Osteocyte (in vitro differentiated cells): ENCODE results near the gene GET4. TPM values are rescaled to one million over a fixed set of nuclear protein-coding genes. Genes with fewer than 3 reads are reported as not detected.

Source experiments
- DNase-seq: peaks from one replicate; pipeline ENCODE4 v3.0.0; 2021; ENCODE audit warnings: mixed read lengths; ENCODE audit not compliant: unreplicated experiment; ENCODE audit errors: extremely low spot score
- H3K27ac Mint-ChIP-seq: one replicate; pipeline ENCODE4 v1.8.0; 2021; ENCODE audit warnings: mild to moderate bottlenecking, mixed read lengths; ENCODE audit not compliant: unreplicated experiment
- H3K27me3 Mint-ChIP-seq: one replicate; pipeline ENCODE4 v1.8.0; 2021; ENCODE audit warnings: mixed read lengths; ENCODE audit not compliant: unreplicated experiment
- H3K36me3 Mint-ChIP-seq: one replicate; pipeline ENCODE4 v1.8.0; 2021; ENCODE audit warnings: mixed read lengths; ENCODE audit not compliant: unreplicated experiment
- H3K4me1 Mint-ChIP-seq: one replicate; pipeline ENCODE4 v1.8.0; 2021; ENCODE audit warnings: mixed read lengths; ENCODE audit not compliant: unreplicated experiment
- H3K4me3 Mint-ChIP-seq: one replicate; pipeline ENCODE4 v1.8.0; 2021; ENCODE audit warnings: mild to moderate bottlenecking, moderate library complexity, mixed read lengths; ENCODE audit not compliant: unreplicated experiment
- H3K9me3 Mint-ChIP-seq: one replicate; pipeline ENCODE4 v1.8.0; 2021; ENCODE audit warnings: mixed read lengths; ENCODE audit not compliant: unreplicated experiment
- CTCF ChIP-seq: fragments of 200-600 bp; sonication (generic); IDR thresholded peaks from 2 replicates; pipeline ENCODE4 v1.5.0; 2021; ENCODE audit warnings: antibody characterized with exemption, mild to moderate bottlenecking, moderate library complexity
- total RNA-seq: library from RNA; stranded (reverse); gene quantifications from 2 replicates; pipeline ENCODE4 v1.2.1, GENCODE V29; 2021

Gene GET4
- total RNA-seq, 1 donor from 2014 or later = 33.7 TPM

GRCh38 chr7:879706-880105 lies 3.4 kb downstream of the GET4 start:
- H3K4me1 Mint-ChIP-seq = peaks cover 24% of the 10 kb centered on the region
- no peak overlapping the region for H3K27ac Mint-ChIP-seq
- DNase-seq = no peak
- peaks cover 3% of the 10 kb centered on the region for H3K36me3 Mint-ChIP-seq
- H3K4me3 Mint-ChIP-seq = no peak overlapping the region
- TF ChIP-seq CTCF = no peak
- no peaks in the 10 kb centered on the region for H3K27me3 Mint-ChIP-seq
- H3K9me3 Mint-ChIP-seq = no peaks in the 10 kb centered on the region

- Mint-ChIP-seq H3K27me3 (no peaks in the 10 kb centered on the region), H3K9me3 (no peaks in the 10 kb centered on the region), H3K4me3 (no peak overlapping the region), H3K27ac (no peak overlapping the region), H3K36me3 (peaks cover 3% of the 10 kb centered on the region), H3K4me1 (peaks cover 24% of the 10 kb centered on the region)
- TF ChIP-seq CTCF = no peak
- DNase-seq = no peak
Measured at GRCh38 chr7:880450-880849, 4.1 kb downstream of the GET4 start.

GRCh38 chr7:881441-882234 lies 5.3 kb downstream of the GET4 start:
- Mint-ChIP-seq H3K36me3 (peaks cover 3% of the 10 kb centered on the region), H3K4me3 (no peak overlapping the region), H3K4me1 (peaks cover 24% of the 10 kb centered on the region), H3K9me3 (no peaks in the 10 kb centered on the region), H3K27ac (peak overlapping the region; percentile 11), H3K27me3 (no peaks in the 10 kb centered on the region)
- no peak for TF ChIP-seq CTCF
- DNase-seq = no peak

- no peak for DNase-seq
- no peaks in the 10 kb centered on the region for H3K9me3 Mint-ChIP-seq
Measured at GRCh38 chr7:882336-883035, 6.1 kb downstream of the GET4 start.

More at GRCh38 chr7:882336-883035, 6.1 kb downstream of the GET4 start:
- Mint-ChIP-seq H3K36me3 (peaks cover 3% of the 10 kb centered on the region), H3K27me3 (no peaks in the 10 kb centered on the region), H3K4me1 (peaks cover 24% of the 10 kb centered on the region), H3K27ac (no peak overlapping the region), H3K4me3 (no peak overlapping the region)
- no peak for TF ChIP-seq CTCF
